K562 (cell line): ENCODE data around the gene MASP1. TPM values are rescaled to one million over a fixed set of nuclear protein-coding genes. Genes with fewer than 3 reads are reported as not detected.
A peak's percentile ranks its signal among the peaks of the same experiment; 100 is the strongest.

ENCODE experiments used
- CBFA2T3 ChIP-seq: fragments of 450-650 bp; IDR thresholded peaks from 2 replicates; pipeline ENCODE4 v1.6.1; 2017
- FOXM1 ChIP-seq, 2 experiments: fragments of 450-650 bp in 1 of 2; sonication (generic) in 1 of 2; formaldehyde crosslinking in 1 of 2; IDR thresholded peaks; 2 replicates each; pipeline versions ENCODE4 v1.6.1 to v1.9.0; 2017 to 2022; ENCODE audit warnings: low read depth in 2 of 2, mild to moderate bottlenecking in 2 of 2, missing genetic modification reagents in 1 of 2, moderate library complexity in 1 of 2
- GABPA ChIP-seq: fragments of 200-800 bp; sonication (Bioruptor generic); conservative IDR thresholded peaks from 2 replicates; pipeline ENCODE4 v1.6.1; 2016; ENCODE audit warnings: low read depth, missing genetic modification characterization, missing compliant biosample characterization
- HLTF ChIP-seq: fragments of 450-650 bp; IDR thresholded peaks from 2 replicates; pipeline ENCODE4 v1.6.1; 2016
- HMGN3 ChIP-seq: IDR thresholded peaks from 2 replicates; pipeline ENCODE4 v1.6.1; 2011; ENCODE audit warnings: borderline replicate concordance, low read depth, mild to moderate bottlenecking, mixed read lengths, low read length; ENCODE audit not compliant: insufficient read length; ENCODE audit errors: extremely low read depth
- HNRNPLL ChIP-seq: fragments of 200-400 bp; formaldehyde crosslinking; IDR thresholded peaks from 2 replicates; pipeline ENCODE4 v1.6.1; 2017; ENCODE audit warnings: low read length, low read depth, mild to moderate bottlenecking; ENCODE audit not compliant: poor library complexity, severe bottlenecking
- KLF16 ChIP-seq: IDR thresholded peaks from 2 replicates; pipeline ENCODE4 v1.6.1; 2016; ENCODE audit warnings: antibody characterized with exemption
- KLF6 ChIP-seq: fragments of 250-450 bp; sonication (Bioruptor Pico); IDR thresholded peaks from 2 replicates; pipeline ENCODE4 v1.4.0; 2020; ENCODE audit warnings: mild to moderate bottlenecking, moderate library complexity, borderline replicate concordance
- MEIS2 ChIP-seq: fragments of 450-650 bp; IDR thresholded peaks from 2 replicates; pipeline ENCODE4 v1.6.1; 2014; ENCODE audit warnings: mild to moderate bottlenecking; ENCODE audit not compliant: partially characterized antibody
- MTA2 ChIP-seq: fragments of 450-650 bp; IDR thresholded peaks from 2 replicates; pipeline ENCODE4 v1.6.1; 2016; ENCODE audit warnings: low read depth
- NFIC ChIP-seq: fragments of 450-650 bp; IDR thresholded peaks from 2 replicates; pipeline ENCODE4 v1.6.1; 2017; ENCODE audit warnings: mild to moderate bottlenecking, inconsistent platforms
- POLR2A ChIP-seq: fragments of 450-650 bp; conservative IDR thresholded peaks from 2 replicates; pipeline ENCODE4 v1.6.1; 2016
- RBFOX2 ChIP-seq: fragments of 200-400 bp; formaldehyde crosslinking; IDR thresholded peaks from 2 replicates; pipeline ENCODE4 v1.6.1; 2017; ENCODE audit warnings: low read depth, mild to moderate bottlenecking, low read length, moderate library complexity
- RFX5 ChIP-seq: IDR thresholded peaks from 2 replicates; pipeline ENCODE4 v1.6.1; 2011; ENCODE audit warnings: low read depth, mild to moderate bottlenecking, improper control_type of control experiment, low read length
- RNF2 ChIP-seq: sonication (generic); IDR thresholded peaks from 2 replicates; pipeline ENCODE4 v1.6.1; 2016
- SMC3 ChIP-seq: conservative IDR thresholded peaks from 2 replicates; pipeline ENCODE4 v1.6.1; 2011; ENCODE audit warnings: low read depth, low read length, improper control_type of control experiment; ENCODE audit not compliant: insufficient read depth
- ZBTB11 ChIP-seq, 3 experiments: fragments of 200-800 bp in 1 of 3; fragments of 250-450 bp in 1 of 3; fragments of 450-650 bp in 1 of 3; sonication (Bioruptor Pico) in 1 of 3; sonication (Bioruptor generic) in 1 of 3; formaldehyde crosslinking in 1 of 3; IDR thresholded peaks; 2 replicates each; pipeline versions ENCODE4 v1.6.1 to v1.8.0; 2016 to 2022; ENCODE audit warnings: mild to moderate bottlenecking in 2 of 3, missing genetic modification characterization in 2 of 3, missing compliant biosample characterization in 1 of 3, moderate library complexity in 1 of 3
- ZFP36 ChIP-seq: fragments of 150-350 bp; IDR thresholded peaks from 2 replicates; pipeline ENCODE4 v1.6.1; 2018; ENCODE audit warnings: low read length, low read depth; ENCODE audit not compliant: partially characterized antibody
- ZNF197 ChIP-seq: fragments of 200-800 bp; sonication (Bioruptor generic); IDR thresholded peaks from 2 replicates; pipeline ENCODE4 v1.6.1; 2016; ENCODE audit warnings: low read depth, missing genetic modification characterization, missing compliant biosample characterization
- ZNF445 ChIP-seq: fragments of 250-450 bp; sonication (Bioruptor Pico); IDR thresholded peaks from 2 replicates; pipeline ENCODE4 v1.4.0; 2020; ENCODE audit warnings: low read depth, mild to moderate bottlenecking, moderate library complexity
- ZNF589 ChIP-seq: fragments of 200-800 bp; sonication (Bioruptor generic); IDR thresholded peaks from 2 replicates; pipeline ENCODE4 v1.6.1; 2016; ENCODE audit warnings: low read depth, missing genetic modification characterization, missing compliant biosample characterization
- polyA plus RNA-seq, 8 experiments: library from polyadenylated mRNA; depleted of rRNA in 4 of 8; stranded (reverse) in 5 of 8; unstranded in 3 of 8; fragments of >200 nt; fragmentation: Nextera tagmentation in 2 of 8; fragmentation: Illumina TruSeq in 1 of 8; extraction: Ambion mirVana in 2 of 8; extraction: Trizol in 1 of 8; gene quantifications; 2 replicates each; pipeline versions ENCODE4 v1.2.1 to v1.2.3, GENCODE V29; 2011 to 2014; ENCODE audit warnings: inconsistent platforms in 1 of 8, missing spikeins in 1 of 8
- total RNA-seq, 7 experiments: library from RNA; depleted of rRNA in 6 of 7; stranded (reverse); fragments of >200 nt in 6 of 7; fragmentation: Illumina TruSeq in 2 of 7; extraction: Trizol in 2 of 7; gene quantifications; 2 replicates each; pipeline versions ENCODE4 v1.2.1 to v1.2.3, GENCODE V29; 2011 to 2021; ENCODE audit warnings: low replicate concordance in 1 of 7
- TF ChIP-seq, protein P1 (sequence below): sonication (generic); formaldehyde crosslinking; IDR thresholded peaks from 2 replicates; pipeline ENCODE4 v1.8.1; 2023; ENCODE audit warnings: mild to moderate bottlenecking, missing genetic modification reagents
- TF ChIP-seq, protein P2 (sequence below): fragments of 200-800 bp; sonication (Bioruptor generic); IDR thresholded peaks from 2 replicates; pipeline ENCODE4 v1.6.1; 2017; ENCODE audit warnings: missing genetic modification characterization, missing compliant biosample characterization

The MASP1 gene
- total and polyA plus RNA-seq, 9 of the 15 experiments (the other 6 are each of a cell fraction or from before 2014, with no cell fraction given): 0.03 to 0.24 (median 0.20) TPM; not detected in 3

- TF ChIP-seq GABPA (tag) (0 out of 2 replicates have a peak, but pooled peaks have one; percentile 19), ZNF197 (CRISPR knock-in tag) (0 out of 2 replicates have a peak, but pooled peaks have one; percentile 60), ZFP36 (no peak), RBFOX2 (no peak), POLR2A (no peak), ZNF589 (CRISPR knock-in tag) (peak; percentile 34; the same call in 1 of the 2 replicates), MTA2 (peak; percentile 81), RFX5 (no peak), CBFA2T3 (peak; percentile 87), SMC3 (no peak), RNF2 (no peak), HMGN3 (peak; percentile 29), HNRNPLL (no peak), FOXM1 (IDR thresholded peaks at IDR 0.05; ENCODE audit: low read depth) (peak; percentile 67; the same call in 1 of the 2 replicates), FOXM1 (CRISPR knock-in tag; IDR thresholded peaks at IDR 0.05; ENCODE audit: low read depth) (no peak), MEIS2 (peak; percentile 45), HLTF (no peak), ZBTB11 (CRISPR knock-in tag; IDR thresholded peaks at IDR 0.05) (peak in 1 of 3 experiments; percentile 59; a peak in 1 of 6 replicates), ZNF445 (CRISPR knock-in tag) (no peak), KLF16 (peak; percentile 86), KLF6 (CRISPR knock-in tag) (peak; percentile 10; the same call in 1 of the 2 replicates), NFIC (peak; percentile 28; the same call in 1 of the 2 replicates)
- TF ChIP-seq, protein P1, sequence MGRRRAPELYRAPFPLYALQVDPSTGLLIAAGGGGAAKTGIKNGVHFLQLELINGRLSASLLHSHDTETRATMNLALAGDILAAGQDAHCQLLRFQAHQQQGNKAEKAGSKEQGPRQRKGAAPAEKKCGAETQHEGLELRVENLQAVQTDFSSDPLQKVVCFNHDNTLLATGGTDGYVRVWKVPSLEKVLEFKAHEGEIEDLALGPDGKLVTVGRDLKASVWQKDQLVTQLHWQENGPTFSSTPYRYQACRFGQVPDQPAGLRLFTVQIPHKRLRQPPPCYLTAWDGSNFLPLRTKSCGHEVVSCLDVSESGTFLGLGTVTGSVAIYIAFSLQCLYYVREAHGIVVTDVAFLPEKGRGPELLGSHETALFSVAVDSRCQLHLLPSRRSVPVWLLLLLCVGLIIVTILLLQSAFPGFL (CRISPR knock-in tag): no peak
- TF ChIP-seq, protein P2, sequence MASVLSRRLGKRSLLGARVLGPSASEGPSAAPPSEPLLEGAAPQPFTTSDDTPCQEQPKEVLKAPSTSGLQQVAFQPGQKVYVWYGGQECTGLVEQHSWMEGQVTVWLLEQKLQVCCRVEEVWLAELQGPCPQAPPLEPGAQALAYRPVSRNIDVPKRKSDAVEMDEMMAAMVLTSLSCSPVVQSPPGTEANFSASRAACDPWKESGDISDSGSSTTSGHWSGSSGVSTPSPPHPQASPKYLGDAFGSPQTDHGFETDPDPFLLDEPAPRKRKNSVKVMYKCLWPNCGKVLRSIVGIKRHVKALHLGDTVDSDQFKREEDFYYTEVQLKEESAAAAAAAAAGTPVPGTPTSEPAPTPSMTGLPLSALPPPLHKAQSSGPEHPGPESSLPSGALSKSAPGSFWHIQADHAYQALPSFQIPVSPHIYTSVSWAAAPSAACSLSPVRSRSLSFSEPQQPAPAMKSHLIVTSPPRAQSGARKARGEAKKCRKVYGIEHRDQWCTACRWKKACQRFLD (CRISPR knock-in tag): no peak
These were observed 80.8 kb downstream of the MASP1 start (continued) for GRCh38 chr3:187210545-187211327.
